ENCODE measurements around the gene UCK1.
"Not testable (repeated sequence)": the region's sequence is repeated elsewhere in the genome, so short reads cannot be mapped to it uniquely, and the experiment has no call there.

Gene UCK1

DNA sequence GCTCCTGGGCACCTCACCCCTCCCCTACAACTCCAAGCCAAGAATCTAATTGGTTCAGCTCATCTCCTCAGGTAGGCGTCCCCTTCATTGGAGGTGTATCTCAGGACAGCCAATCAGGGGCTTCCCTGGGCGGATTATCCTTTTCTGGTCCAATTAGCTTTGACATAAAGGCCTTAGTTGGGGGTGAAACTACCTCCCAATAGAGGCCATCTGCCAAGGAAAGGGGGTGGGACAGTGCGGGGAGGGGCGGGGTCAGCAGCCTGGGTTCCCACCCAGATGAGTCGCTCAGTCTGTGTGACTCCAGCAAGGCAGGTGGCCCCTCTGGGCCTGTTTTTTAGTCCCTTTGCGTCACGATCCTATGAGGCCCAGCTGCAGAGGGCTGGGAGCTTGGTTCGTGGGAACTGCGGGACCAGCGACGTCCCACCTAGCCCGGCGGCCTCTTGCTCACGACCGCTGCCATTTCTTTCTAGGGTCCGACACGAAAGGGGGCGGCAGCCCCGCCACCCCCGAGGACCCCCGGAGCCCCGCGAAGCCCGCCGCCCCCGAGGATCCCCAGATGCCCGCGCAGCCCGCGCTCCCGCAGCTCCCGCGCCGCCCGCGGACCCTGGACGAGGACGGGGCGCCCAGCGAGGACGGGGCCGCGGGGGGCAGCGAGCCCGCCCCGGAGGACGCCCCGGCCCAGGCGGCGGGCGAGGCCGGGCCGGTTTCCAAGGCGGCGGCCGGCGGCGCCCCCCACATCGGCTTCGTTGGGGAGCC, 23.2 kb upstream of the UCK1 start:
- peak; percentile 41 for DNase-seq (ENCODE audit: low read depth, low spot score)

DNA sequence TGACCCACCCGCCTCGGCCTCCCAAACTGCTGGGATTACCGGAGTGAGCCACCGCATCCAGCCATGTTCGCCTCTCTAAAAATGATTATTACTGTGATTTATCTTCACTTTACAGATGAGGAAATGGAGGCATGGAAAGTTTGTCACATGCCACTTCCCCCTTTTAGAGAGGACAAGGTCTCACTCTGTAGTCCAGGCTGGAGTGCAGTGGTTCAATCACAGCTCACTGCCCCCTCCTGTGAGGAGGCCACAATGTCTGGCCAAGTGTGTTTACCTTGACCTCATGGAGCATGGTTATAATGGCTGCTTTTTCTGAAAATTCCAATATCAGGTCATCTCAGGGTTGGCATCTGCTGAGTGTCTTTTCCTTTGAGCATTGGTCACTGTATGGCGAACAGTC, 21.0 kb upstream of the UCK1 start:
- DNase-seq (ENCODE audit: low read depth, low spot score) = no peak

- not testable (repeated sequence) for DNase-seq (ENCODE audit: low read depth, low spot score)
These were observed 19.4 kb upstream of the UCK1 start for GRCh38 chr9:131550465-131550864.

DNA sequence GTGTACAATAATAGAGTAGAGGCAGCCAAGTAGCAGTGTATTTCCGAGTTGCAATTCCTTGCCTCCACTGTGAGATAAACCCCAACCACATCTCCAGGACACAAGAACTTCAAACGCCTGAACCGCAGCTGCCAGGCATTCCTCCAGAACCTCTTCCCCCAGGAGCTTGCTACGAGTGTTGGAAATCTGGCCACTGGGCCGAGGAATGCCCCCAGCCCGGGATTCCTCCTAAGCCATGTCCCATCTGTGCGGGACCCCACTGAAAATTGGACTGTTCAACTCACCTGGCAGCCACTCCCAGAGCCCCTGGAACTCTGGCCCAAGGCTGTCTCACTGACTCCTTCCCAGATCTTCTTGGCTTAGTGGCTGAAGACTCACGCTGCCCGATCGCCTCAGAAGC, 18.1 kb upstream of the UCK1 start:
- not testable (repeated sequence) for DNase-seq (ENCODE audit: low read depth, low spot score)

- peak; percentile 75 for DNase-seq (ENCODE audit: low read depth, low spot score)
These were observed 15.4 kb upstream of the UCK1 start for GRCh38 chr9:131546336-131547084.

- peak; percentile 40 for DNase-seq (ENCODE audit: low read depth, low spot score)
These were observed 14.8 kb upstream of the UCK1 start for GRCh38 chr9:131545786-131546335.

- peak; percentile 86 for DNase-seq (ENCODE audit: low read depth, low spot score)
These were observed 14.1 kb upstream of the UCK1 start, which contains the start of gene PRRT1B for GRCh38 chr9:131545003-131545785. TSS of gene PRRT1B (plus strand) at chr9:131545523. CDS start at chr9:131545616, 93 bp downstream.

DNA sequence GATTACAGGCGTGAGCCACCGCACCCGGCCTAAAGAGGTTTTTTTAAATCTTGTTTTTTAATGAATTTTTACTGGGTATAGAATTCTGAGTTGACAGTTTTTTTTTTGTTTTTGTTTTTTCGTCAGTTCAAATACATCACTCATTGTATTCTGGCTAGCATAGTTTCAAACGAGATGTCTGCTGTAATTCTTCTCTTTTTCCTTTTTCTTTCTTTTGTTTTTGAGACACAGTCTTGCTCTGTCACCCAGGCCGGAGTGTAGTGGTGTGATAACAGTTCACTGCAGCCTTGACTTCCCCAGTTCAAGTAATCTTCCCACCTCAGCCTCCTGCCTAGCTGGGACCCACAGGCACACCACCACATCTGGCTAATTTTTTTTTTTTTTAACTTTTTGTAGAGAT, 12.1 kb upstream of the UCK1 start:
- no peak for DNase-seq (ENCODE audit: low read depth, low spot score)

DNA sequence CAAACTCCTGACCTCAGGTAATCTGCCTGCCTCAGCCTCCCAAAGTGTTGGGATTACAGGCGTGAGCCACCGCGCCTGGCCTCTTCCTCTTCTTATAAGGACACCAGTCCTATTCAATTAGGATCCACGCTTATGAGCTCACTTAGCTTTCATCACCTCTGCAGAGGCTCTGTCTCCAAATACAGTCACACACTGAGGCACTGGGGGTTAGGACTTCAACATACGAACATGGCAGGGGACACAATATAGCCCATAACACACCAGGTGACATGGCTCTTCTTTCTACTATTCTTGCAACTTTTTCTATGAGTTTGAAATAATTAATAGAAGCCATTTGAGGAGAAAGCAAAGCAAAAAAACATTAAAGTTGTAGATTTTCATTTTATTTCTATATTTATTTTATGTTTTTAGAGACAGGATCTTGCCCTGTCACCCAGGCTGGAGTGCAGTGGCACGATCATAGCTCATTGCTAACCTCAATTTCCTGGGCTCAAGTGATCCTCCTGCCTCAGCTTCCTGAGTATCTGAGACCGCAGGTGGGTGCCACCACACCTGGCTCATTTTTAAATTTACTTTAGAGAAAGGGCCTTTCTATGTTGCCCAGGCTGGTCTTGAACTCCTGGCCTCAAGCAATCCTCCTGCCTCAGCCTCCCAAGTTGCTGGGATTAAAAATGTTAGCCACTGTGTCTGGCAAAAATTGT, 8.3 kb upstream of the UCK1 start:
- DNase-seq (ENCODE audit: low read depth, low spot score) = no peak

GRCh38 chr9:131537946-131538345, 6.9 kb upstream of the UCK1 start:
- DNase-seq (ENCODE audit: low read depth, low spot score) = no peak

- no peak for DNase-seq (ENCODE audit: low read depth, low spot score)
These were observed 3.7 kb upstream of the UCK1 start for GRCh38 chr9:131534721-131535237.

GRCh38 chr9:131530546-131530919, 530 bp downstream of the UCK1 start:
- DNase-seq (ENCODE audit: low read depth, low spot score) = peak; percentile 57

GRCh38 chr9:131529597-131530545, 1.2 kb downstream of the UCK1 start:
- no peak for DNase-seq (ENCODE audit: low read depth, low spot score)

- no peak for DNase-seq (ENCODE audit: low read depth, low spot score)
These were observed 2.1 kb downstream of the UCK1 start for GRCh38 chr9:131528886-131529505.

GRCh38 chr9:131528186-131528585, 2.9 kb downstream of the UCK1 start:
- DNase-seq (ENCODE audit: low read depth, low spot score) = no peak

DNA sequence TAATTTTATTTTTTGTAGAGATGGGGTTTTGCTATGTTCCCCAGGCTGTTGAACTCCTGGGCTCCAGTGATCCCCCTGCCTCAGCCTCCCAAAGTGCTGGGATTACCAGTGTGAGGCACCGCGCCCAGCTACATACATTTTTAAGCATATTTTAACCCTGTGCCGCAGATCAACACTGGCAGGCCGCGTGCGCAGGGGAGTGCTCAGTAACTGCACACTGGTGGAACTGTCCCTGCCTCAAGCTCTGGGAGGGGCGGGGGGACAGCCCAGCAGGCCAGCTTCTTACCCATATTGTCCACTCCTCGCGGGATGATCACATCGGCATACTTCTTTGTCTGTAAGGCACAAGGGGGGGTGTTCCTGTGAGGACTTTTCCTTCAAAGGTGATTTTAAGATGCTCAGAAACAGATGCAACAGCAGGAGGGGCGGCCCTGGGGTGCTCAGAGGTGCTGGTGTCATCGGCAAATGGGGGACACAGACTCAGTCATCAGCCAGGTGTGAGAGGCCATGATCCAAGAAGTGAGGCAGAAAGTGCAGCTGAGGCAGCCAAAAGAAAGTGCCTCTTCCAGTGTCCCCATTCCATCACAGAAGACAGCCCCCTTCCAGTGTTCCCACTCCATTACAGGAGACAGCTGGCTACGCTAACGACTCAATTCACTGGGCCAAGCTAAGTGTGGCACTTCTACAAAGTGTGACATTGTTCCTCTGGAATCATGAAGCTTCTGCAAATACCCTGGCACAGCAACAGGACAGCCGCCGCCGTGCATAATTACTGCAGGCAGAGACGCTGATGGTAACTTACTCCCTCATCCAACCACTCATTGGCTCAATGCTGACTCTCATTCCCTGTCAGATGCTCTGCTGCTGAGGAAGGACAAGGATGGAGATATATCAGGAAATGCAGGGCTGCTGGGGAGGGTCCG, 5.2 kb downstream of the UCK1 start:
- no peak for DNase-seq (ENCODE audit: low read depth, low spot score)

DNA sequence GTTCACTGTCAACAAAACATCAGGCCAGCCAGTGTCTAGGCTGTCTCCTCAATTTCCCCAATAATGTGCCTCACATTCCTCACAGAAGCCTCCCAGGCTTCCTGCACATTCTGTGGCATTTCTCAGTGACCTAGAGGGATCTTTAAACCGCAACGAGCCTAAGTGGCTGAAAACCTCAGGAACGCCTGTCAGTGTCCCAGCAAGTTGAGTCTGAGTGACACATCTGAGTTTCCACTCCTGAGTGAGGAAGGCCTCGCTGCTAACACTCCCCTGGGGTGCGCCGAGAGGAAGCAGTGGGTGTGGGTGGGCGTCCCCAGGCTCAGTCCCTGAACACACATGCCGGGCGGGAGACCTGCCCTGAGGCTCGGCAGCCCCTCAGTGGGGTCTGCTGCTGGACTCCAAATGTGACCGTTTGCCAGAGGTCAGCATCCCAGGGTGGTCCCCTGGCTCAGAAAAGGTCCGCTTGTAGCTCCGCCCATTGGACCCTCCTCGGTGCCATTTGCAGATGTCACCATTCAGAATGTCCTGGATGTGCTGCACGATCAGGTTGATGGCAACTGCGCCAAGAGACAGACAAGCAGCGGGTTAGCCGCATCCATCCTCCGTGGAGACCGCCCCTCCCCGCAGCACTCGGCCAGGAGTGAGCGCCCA, 6.3 kb downstream of the UCK1 start:
- DNase-seq (ENCODE audit: low read depth, low spot score) = no peak
